Epithelial cell of esophagus (primary cell): Measurements from ENCODE around the gene TMEM52B.

Experiments used
- DNase-seq: peaks from one replicate; pipeline ENCODE4 v3.0.0; 2010; ENCODE audit warnings: low read depth
- H3K4me3 ChIP-seq: 2 replicates; pipeline ENCODE4 v1.5.1; 2011; ENCODE audit warnings: mild to moderate bottlenecking, low read length, control low read depth
- CTCF ChIP-seq: IDR thresholded peaks from 2 replicates; pipeline ENCODE4 v1.5.1; 2011; ENCODE audit warnings: low read depth, mild to moderate bottlenecking, low read length, control low read depth, inconsistent platforms; ENCODE audit not compliant: insufficient read depth; ENCODE audit errors: missing control alignments

Gene TMEM52B

DNA sequence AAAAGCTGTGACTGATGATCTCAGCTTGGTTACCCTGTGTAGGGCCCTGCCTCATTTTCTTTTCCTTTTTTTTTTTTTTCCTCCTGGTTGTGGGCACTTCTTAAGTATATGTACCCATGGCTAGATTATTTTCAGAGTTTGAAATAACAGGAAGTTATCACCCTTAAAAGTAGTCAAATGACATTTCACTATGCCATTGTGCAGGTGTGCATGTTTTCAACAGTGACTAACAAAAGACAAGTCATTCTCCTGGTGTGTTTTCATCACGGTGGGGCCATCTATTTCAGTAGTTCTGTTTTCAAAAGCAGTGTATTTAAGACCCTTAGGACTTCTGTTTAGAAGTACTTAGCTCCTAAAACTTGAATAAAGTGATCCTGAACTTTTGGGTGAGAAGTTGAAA is 48.8 kb downstream of the TMEM52B start:
- no peak for TF ChIP-seq CTCF
- peak; percentile 30 for DNase-seq
- no peak overlapping the region for H3K4me3 ChIP-seq

DNA sequence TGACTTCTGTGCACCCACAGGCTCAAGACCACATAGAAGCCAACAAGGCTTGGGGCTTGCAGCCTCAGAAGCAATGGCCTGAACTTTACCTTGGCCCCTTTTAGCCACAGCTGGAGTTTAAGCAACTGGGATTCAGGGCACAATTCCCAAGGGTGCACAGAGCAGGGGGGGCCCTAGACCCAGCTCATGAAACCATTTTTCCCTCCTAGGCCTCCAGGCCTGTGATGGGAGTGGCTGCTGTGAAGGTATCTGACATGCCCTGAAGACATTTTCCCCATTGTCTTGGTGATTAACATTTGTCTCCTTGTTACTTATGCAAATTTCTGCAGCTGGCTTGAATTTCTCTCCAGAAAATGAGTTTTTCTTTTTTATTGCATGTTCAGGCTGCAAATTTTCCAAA is 55.7 kb downstream of the TMEM52B start:
- H3K4me3 ChIP-seq = no peak overlapping the region
- TF ChIP-seq CTCF = no peak
- DNase-seq = no peak

- DNase-seq = peak; percentile 43
- no peak overlapping the region for H3K4me3 ChIP-seq
- TF ChIP-seq CTCF = peak; percentile 83
Observed at GRCh38 chr12:10235761-10236631, 57.2 kb downstream of the TMEM52B start.

DNA sequence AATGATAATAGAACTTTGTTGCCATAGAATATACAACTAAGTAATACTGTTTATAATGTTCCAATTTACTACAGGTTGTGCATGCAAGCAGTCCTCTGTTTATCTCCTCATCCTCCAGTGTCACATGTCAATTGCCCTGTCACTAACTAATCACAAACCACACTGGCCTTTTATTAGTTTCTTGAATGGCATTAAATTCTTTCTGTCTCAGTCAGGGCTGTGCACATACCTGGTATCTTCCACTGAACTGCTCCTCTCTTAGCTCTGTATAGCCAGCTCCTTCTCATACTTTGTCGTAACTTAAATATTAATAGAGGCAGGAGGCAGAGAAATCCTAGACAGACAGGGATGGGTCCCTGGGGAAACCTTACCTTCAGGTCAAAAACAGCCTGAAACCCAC is 57.9 kb downstream of the TMEM52B start:
- DNase-seq = no peak
- TF ChIP-seq CTCF = no peak
- H3K4me3 ChIP-seq = no peak overlapping the region

GRCh38 chr12:10238526-10238925 is 59.7 kb downstream of the TMEM52B start:
- H3K4me3 ChIP-seq = no peak overlapping the region
- DNase-seq = no peak
- no peak for TF ChIP-seq CTCF

DNA sequence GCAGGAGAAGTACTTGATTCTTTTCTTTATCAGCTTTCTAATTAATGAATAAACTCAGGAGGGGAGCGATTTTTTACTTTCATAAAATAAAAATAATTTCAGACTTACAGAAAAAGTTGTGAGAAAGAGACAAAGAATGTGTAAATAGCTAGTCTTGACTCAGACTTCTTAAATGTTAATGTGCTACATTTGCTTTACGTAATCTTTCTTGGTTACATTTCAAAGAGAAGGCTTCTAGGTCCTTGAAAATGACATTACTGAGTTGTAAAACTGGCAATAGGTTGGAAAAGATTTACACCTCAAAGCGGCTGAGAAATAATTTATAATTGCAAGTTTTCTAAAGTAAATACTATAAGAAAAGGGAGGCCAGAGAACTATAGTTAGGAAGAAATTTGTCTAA is 62.5 kb downstream of the TMEM52B start:
- H3K4me3 ChIP-seq = no peak overlapping the region
- TF ChIP-seq CTCF = no peak
- DNase-seq = no peak
